HAP-1 (cell line): ENCODE results near the gene ATP8A2.

Experiments used
- DNase-seq, 2 experiments: peaks; one replicate each; pipeline ENCODE4 v3.0.0-alpha.2; 2016 to 2020; ENCODE audit warnings: low spot score in 2 of 2
- H3K27me3 ChIP-seq: fragments of 250-450 bp; sonication (Bioruptor Pico); 2 replicates; pipeline ENCODE4 v1.5.1; 2020; ENCODE audit warnings: low read depth, mild to moderate bottlenecking, moderate library complexity
- H3K36me3 ChIP-seq: fragments of 250-450 bp; sonication (Bioruptor Pico); replicated peaks from 2 replicates; pipeline ENCODE4 v1.5.1; 2020; ENCODE audit warnings: mild to moderate bottlenecking
- H3K4me1 ChIP-seq: fragments of 250-450 bp; sonication (Bioruptor Pico); 2 replicates; pipeline ENCODE4 v1.5.1; 2020; ENCODE audit warnings: mild to moderate bottlenecking
- H3K4me3 ChIP-seq: fragments of 250-450 bp; sonication (Bioruptor Pico); 2 replicates; pipeline ENCODE4 v1.5.1; 2020; ENCODE audit warnings: mild to moderate bottlenecking, moderate library complexity
- H3K9me3 ChIP-seq: fragments of 250-450 bp; sonication (Bioruptor Pico); 2 replicates; pipeline ENCODE4 v1.5.1; 2020; ENCODE audit warnings: mild to moderate bottlenecking, moderate library complexity
- in situ Hi-C: fragments of 300-500 bp; cut with MboI; formaldehyde crosslinking; loops from 3 replicates; pipeline ENCODE4 v1.14.3; 2020; ENCODE audit warnings: low sequenced_read_pairs, inconsistent platforms, mixed read lengths

ATP8A2 gene

DNA sequence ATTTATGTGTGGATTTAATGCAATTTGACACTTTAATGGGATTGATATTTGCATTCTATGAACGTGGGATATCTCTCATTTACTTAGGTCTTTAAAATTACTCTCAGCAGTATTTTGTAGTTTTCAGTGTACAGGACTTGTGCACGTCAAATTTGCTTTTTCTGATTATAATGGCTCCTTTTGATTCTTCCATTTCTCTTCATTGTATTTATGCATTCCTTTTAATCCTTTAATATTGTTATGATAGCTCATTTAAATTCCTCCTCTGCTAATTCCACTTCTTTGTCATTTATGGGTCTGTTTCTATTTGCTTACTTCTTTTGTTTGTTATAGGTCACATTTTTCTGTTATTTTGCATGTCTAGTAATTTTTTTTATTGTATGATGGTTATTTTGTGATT lies 226.6 kb downstream of the ATP8A2 start:
- Histone ChIP-seq H3K9me3 (no peaks in the 10 kb centered on the region), H3K4me3 (no peak overlapping the region), H3K27me3 (no peaks in the 10 kb centered on the region), H3K4me1 (peaks cover 39% of the 10 kb centered on the region), H3K36me3 (no peaks in the 10 kb centered on the region)
- in situ Hi-C loops = no loop called here
- peak in 1 of 2 experiments; percentile 93 for DNase-seq

DNA sequence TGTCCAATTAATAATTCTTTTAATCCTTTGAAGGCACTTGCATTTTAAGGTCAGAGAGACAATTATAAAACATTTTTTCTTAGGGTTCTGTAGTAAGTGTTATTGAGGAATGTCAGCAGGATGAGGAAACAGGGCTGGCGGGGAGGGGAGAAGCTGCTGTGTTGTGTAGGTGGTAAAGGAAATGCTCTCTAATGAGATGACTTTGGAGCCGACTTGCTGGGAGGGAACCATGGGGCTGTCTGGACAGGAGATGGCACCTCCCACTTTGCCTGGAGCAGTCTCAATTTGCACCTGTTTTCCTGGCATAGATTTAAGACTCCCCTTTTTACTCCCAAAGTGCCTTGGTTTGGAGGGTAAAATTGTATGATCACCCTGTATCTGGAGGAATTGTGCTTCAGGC lies 230.4 kb downstream of the ATP8A2 start:
- no peak for DNase-seq
- Histone ChIP-seq H3K4me1 (peaks cover 25% of the 10 kb centered on the region), H3K4me3 (no peak overlapping the region), H3K9me3 (no peaks in the 10 kb centered on the region), H3K27me3 (no peaks in the 10 kb centered on the region), H3K36me3 (no peaks in the 10 kb centered on the region)
- in situ Hi-C loops = no loop called here

DNA sequence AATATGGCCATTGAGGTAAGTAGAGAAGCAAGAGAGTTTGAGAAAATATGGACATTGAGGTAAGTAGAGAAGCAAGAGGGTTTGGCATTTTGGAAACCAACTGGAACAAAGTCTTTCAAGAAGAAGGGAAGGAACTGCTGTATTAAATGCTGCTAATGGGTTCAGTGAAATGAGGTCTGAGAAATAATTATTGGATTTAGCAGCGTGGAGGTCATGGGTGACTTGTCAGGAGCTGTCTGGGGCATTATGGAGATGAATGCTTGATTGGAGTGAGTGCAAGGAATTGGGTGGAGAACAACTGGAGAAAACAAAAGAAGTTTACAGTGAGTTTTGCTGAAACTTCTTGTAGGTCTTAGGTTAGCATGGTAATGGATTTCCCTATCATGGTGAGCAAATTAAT lies 232.3 kb downstream of the ATP8A2 start:
- H3K27me3 ChIP-seq = no peaks in the 10 kb centered on the region
- no peaks in the 10 kb centered on the region for H3K36me3 ChIP-seq
- no peak overlapping the region for H3K4me3 ChIP-seq
- H3K4me1 ChIP-seq = peaks cover 9% of the 10 kb centered on the region
- in situ Hi-C loops = no loop called here
- H3K9me3 ChIP-seq = no peaks in the 10 kb centered on the region
- no peak for DNase-seq

DNA sequence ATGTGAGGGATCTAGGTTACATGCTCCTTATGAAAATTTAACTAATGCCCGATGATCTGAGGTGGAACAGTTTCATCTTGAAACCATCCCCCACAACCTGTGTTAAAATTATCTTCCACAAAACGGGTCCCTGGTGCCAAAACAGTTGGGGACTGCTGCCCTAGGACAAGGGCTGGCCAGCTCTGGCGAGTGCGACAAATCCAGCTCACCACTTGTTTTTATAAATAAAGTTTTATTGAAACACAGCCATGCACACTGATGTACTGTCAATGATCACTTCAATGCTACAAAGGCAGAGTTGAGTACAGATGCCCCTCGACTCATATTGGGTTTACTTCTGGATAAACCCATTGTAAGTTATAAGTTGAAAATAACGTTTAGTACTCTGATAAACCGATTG lies 235.3 kb downstream of the ATP8A2 start:
- no peak for DNase-seq
- H3K9me3 ChIP-seq = no peaks in the 10 kb centered on the region
- H3K4me1 ChIP-seq = no peaks in the 10 kb centered on the region
- no peaks in the 10 kb centered on the region for H3K36me3 ChIP-seq
- in situ Hi-C loops = no loop called here
- no peak overlapping the region for H3K4me3 ChIP-seq
- H3K27me3 ChIP-seq = no peaks in the 10 kb centered on the region

DNA sequence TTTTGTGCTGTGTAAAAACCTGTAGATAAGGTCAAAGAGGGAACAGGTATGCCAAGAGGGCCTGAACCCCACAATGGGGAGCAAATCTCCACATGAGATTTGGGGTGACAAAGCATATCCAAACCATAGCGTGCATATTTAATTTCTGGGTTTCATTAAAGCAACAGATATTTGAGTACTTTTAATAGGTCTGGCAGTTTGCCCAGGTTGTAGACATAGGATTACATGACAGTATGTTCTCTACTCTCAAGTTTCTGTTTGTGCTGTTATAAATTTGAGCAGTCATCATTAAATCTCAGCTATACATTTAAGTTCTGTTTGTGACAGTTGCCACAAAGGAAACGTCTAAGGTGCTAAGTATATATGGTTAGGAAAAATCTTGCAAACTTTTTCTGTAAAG lies 236.4 kb downstream of the ATP8A2 start:
- Histone ChIP-seq H3K9me3 (no peaks in the 10 kb centered on the region), H3K4me3 (no peak overlapping the region), H3K36me3 (no peaks in the 10 kb centered on the region), H3K27me3 (no peaks in the 10 kb centered on the region), H3K4me1 (no peaks in the 10 kb centered on the region)
- in situ Hi-C loops = no loop called here
- no peak for DNase-seq

DNA sequence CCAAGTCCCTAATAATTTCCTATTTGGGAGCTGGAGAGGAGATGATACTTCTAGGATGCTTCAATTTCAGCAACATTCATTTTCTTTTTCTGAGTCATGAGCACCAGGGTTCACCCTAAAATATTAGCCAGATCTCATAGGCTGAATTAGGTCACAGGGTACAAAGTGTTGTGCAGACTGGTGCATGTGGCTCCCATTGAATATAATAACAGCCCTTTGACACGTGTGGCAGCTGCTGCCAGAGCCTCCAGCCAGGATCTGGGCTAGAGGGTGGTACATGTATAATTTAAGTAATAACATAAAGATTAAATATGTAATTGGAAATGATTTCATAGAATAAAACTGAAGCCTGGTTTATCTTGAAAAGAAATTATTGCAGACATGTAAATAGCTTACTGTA lies 244.9 kb downstream of the ATP8A2 start:
- Histone ChIP-seq H3K9me3 (0 out of 2 replicates have a peak, but pooled peaks cover 2% of the 10 kb centered on the region), H3K4me3 (no peak overlapping the region), H3K27me3 (no peaks in the 10 kb centered on the region), H3K4me1 (no peaks in the 10 kb centered on the region), H3K36me3 (0 out of 2 replicates have a peak, but pooled peaks cover 3% of the 10 kb centered on the region)
- DNase-seq = no peak
- in situ Hi-C loops = no loop called here

DNA sequence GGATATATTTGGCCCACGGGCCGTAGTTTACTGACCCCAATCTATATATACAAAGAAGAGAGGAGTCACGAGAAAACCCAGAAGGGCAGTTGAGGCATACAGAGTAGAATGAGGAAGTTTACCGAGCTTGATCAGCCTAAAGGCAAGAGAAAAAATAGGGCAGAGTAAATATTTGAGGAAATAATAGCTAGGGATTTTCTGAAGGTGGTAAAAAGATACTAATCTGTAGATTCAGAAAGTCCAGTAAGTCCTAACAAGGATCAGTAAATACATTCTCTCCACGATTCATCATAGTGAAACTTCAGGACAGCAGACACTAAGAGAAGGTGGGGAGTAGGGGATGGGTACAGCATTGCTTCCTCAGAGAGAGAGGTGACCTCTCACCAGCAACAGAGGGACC lies 248.1 kb downstream of the ATP8A2 start:
- in situ Hi-C loops = no loop called here
- no peak for DNase-seq
- no peaks in the 10 kb centered on the region for H3K9me3 ChIP-seq
- H3K4me3 ChIP-seq = no peak overlapping the region
- H3K36me3 ChIP-seq = no peaks in the 10 kb centered on the region
- no peaks in the 10 kb centered on the region for H3K4me1 ChIP-seq
- H3K27me3 ChIP-seq = no peaks in the 10 kb centered on the region

DNA sequence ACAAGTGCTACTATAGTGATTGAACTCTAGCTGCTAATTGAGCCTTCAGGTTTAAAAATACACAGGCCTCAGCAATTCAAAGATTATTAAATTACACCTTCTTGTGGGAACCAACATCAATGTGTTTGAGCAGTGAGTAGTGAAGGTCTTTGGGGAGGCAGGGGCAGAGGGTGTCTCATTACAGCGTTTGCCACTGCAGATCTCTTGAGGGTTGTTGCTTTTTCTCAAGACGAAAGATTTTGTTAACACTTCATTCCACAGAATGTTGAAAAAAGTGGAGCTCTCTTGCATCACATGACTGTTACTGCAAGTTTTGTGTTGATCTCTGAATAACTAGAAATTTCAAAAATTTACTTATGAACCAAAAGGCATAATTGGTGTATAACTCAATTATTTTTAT lies 253.6 kb downstream of the ATP8A2 start:
- Histone ChIP-seq H3K27me3 (no peaks in the 10 kb centered on the region), H3K36me3 (no peaks in the 10 kb centered on the region), H3K9me3 (no peaks in the 10 kb centered on the region), H3K4me3 (no peak overlapping the region), H3K4me1 (peaks cover 7% of the 10 kb centered on the region)
- DNase-seq = no peak
- in situ Hi-C loops = no loop called here

DNA sequence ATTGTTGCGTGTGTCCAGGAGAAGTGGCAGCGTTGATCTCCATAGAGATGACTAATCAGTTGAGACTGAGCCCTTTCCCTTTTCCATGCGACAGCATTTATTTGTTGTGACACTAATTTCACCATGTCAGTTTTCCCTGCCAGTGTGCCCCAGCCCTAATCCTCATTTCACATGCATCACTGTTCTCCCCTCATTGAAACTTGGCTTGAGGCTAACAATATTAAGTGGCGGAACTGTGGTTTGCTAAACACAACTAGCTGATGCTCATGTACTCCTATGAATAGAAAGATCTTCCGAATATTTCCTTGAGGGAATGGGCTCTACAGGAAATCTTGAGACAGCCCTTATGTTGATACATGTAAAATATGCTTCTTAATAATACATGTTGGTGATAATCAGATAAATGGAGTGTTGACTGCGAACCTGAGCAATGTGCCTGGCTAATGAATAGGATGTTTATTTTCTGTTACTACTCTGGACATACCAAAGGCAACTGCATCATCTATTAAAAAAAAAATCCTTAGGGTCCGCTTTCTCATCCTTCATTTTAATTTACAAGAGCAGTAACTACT lies 258.6 kb downstream of the ATP8A2 start:
- no peaks in the 10 kb centered on the region for H3K27me3 ChIP-seq
- in situ Hi-C loops = no loop called here

DNA sequence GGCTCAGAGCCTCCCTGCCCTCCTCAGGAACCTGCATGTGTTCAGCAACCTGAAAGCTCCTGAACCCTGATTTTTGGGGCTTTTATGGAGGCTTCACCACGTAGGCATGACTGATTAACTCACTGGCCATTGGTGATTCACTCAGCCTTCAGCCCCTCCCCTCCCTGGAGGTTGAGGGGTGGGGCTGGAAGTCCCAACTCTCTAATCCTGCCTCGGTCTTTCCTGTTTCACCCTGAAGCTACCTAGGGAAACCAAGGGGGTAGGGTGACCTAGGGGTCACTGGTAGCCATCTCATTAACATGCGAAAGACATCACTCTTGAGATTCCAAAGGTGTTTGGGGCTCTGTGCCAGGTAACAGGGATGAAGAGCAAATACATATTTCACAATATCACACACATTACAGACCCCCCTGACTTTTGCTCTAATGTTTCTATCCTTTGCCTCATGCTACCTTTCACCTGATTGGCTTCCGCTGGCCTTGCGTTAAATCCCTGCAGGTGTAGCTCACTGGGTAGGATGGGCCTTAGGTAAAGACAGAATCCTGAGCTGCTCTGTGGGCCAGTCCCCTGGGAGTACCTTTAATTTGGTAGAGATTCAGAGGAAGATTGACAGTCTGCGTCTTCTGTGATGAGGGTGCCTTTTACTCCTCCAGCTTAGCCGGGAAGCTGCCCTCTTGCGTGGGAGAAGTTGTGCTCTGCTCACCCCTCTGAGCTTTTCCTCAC lies 260.6 kb downstream of the ATP8A2 start:
- H3K4me3 ChIP-seq = no peak overlapping the region
- in situ Hi-C loops = no loop called here
- no peak for DNase-seq
- H3K4me1 ChIP-seq = peaks cover 24% of the 10 kb centered on the region
- H3K9me3 ChIP-seq = no peaks in the 10 kb centered on the region
- no peaks in the 10 kb centered on the region for H3K27me3 ChIP-seq
- no peaks in the 10 kb centered on the region for H3K36me3 ChIP-seq

More for the DNA sequence above, 258.6 kb downstream of the ATP8A2 start:
- no peak overlapping the region for H3K4me3 ChIP-seq
- H3K36me3 ChIP-seq = no peaks in the 10 kb centered on the region
- H3K9me3 ChIP-seq = no peaks in the 10 kb centered on the region
- peaks cover 24% of the 10 kb centered on the region for H3K4me1 ChIP-seq
- peak; percentile 26 to 32 for DNase-seq

DNA sequence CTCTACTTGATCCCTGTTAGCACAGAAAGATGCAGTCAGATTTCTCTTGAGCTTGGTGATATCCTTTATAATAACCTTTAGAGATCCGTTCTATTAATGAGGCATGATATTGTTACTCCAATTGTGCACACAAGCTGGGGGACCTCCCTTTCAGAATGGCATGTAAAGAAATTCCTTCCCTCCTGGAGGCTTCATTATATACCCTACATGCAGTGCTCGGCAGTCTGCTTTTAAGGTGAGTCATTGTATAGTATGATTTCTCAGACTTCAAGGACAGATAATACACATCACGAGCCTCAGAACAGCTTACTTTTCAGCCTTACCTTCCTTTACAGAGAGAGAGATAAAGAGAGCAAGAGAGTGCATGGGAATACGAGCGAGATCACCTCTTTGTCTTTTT lies 261.3 kb downstream of the ATP8A2 start:
- Histone ChIP-seq H3K4me1 (peaks cover 24% of the 10 kb centered on the region), H3K4me3 (no peak overlapping the region), H3K27me3 (no peaks in the 10 kb centered on the region), H3K36me3 (no peaks in the 10 kb centered on the region), H3K9me3 (no peaks in the 10 kb centered on the region)
- in situ Hi-C loops = no loop called here
- no peak for DNase-seq

DNA sequence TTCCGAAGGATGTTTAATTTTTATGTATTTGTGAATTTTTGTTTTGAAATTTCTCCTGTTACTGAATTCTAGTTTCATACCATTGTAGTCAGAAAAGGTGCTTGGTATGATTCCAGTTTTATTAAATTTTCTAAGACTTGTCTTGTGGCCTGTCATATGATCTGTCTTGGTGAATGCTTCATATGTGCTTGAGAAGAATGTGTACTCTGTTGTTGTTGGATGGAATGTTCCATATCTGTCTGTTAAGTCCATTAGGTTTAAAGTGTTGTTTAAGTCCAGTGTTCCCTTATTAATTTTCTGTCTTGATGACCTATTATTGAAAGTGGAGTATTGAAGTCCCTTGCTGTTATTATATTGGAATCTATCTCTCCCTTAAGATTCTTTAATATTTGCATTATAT lies 273.9 kb downstream of the ATP8A2 start:
- peaks cover 2% of the 10 kb centered on the region; the same call in 1 of the 2 replicates for H3K9me3 ChIP-seq

DNA sequence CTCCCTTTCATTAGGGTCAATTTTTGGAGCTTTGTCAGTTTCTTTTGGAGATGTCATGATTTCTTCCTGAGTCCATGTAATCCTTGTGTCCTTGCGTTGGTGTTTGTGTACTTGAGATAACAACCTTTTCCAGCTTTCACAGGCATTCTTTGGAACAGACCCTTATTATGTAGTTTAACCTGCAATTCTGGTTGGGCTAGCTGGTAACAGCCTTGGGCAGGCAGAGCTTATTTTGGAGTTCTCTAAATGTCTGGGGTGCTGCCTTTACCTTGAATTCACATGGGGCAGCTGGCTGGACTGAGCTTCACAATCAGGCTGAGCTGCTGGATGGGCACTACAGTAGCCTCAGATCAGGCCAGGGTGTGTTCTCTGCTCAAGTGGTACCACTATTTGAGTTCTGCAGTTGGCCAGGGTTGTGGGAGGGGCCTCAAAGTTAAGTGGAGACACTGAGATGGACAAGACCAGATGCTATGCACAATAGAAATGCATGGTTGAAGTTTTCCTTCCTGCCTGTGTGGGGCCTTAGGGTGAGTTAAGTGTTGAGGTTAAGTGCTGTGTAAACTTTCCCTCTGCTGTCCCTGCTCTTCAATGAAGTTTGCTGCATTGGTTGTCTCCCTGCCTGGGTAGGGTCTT lies 277.3 kb downstream of the ATP8A2 start:
- in situ Hi-C loops = no loop called here
- H3K4me1 ChIP-seq = no peaks in the 10 kb centered on the region
- H3K9me3 ChIP-seq = peaks cover 2% of the 10 kb centered on the region; the same call in 1 of the 2 replicates
- DNase-seq = no peak
- no peaks in the 10 kb centered on the region for H3K27me3 ChIP-seq
- H3K36me3 ChIP-seq = no peaks in the 10 kb centered on the region
- H3K4me3 ChIP-seq = no peak overlapping the region

More for the DNA sequence above, 273.9 kb downstream of the ATP8A2 start:
- H3K4me1 ChIP-seq = no peaks in the 10 kb centered on the region
- no peaks in the 10 kb centered on the region for H3K27me3 ChIP-seq
- DNase-seq = no peak
- H3K4me3 ChIP-seq = no peak overlapping the region
- in situ Hi-C loops = no loop called here
- H3K36me3 ChIP-seq = no peaks in the 10 kb centered on the region

DNA sequence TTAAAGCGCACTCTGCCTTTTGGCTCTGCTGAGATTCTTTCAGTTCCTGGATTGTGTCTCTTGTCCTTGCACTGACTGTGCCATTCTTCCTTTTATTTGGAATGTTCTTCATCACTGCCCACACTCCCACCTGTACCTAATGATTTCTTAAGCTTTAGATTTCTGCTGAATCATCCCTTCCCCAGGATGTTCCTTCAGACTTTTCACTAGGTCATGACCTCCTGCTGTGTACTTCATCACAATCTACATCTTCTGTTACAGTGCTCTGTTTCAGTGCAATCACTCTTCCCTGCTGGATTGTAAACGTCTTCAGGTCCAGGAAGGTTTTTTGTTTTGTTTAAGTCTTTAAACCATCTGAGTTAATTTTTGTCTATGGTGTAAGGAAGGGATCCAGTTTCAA lies 281.0 kb downstream of the ATP8A2 start:
- no peak for DNase-seq
- Histone ChIP-seq H3K27me3 (no peaks in the 10 kb centered on the region), H3K4me3 (no peak overlapping the region), H3K4me1 (no peaks in the 10 kb centered on the region), H3K36me3 (no peaks in the 10 kb centered on the region), H3K9me3 (peaks cover 2% of the 10 kb centered on the region; the same call in 1 of the 2 replicates)
- in situ Hi-C loops = no loop called here
